ENCODE results near the gene YPEL4. TPM values are rescaled to one million over a fixed set of nuclear protein-coding genes. Genes with fewer than 3 reads are reported as not detected.

YPEL4 gene
- total RNA-seq, 1 experiment from 2014 or later = not detected

DNA sequence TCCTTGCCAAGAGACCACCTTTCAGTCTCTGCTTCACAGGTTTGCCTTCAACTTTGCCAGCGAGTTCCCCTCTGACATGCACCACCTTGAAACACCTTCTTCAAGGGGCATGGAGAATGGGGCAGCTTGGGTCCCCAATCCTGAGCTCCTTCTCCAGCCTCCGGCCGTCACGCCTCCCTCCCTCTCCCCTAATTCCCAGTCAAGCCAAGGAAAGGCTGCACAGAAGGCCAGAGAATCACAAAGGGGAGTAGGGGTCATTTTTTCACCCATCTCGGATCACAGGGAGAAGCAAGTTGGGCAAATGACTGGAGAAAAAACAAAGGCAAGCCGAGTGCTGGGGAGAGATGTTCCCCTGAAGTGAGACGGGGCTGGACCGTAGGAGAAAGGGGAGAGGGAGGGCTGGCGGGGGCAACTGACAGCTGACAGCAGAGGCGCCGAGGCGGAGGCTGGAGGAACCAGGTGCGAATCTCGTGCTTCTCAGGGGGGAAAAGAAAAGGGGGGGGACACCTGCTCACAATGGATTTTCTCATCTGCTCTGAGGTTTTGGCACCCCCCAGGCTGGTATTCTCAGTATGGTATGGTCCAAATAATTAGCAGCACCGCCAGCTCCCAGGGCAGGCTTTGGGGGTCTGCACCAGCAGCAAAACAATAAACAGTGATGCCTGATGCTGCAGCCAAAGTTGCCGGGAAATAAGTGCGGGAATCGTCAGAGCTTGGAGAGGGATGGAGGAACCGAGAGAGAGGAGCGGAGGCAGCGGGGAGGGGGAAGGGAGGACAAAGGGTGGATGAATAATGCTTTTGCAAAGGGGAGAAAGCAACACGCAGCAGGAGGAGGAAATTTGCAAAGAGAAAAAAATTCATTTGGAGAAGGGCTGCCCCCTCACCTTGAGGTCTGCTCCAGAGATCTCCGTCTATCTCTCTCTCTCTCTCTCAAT lies 644 bp downstream of the YPEL4 start:
- Histone ChIP-seq H3K36me3 (ENCODE audit: insufficient read depth, low read length, poor library complexity, severe bottlenecking) (no peaks in the 10 kb centered on the region), H3K4me1 (ENCODE audit: insufficient read depth, low read length, poor library complexity, severe bottlenecking) (peaks cover 45% of the 10 kb centered on the region), H3K27me3 (replicated peaks; ENCODE audit: insufficient read depth, low read depth, low read length, poor library complexity) (peaks cover 19% of the 10 kb centered on the region), H3K4me3 (ENCODE audit: low read depth, low read length, poor library complexity, severe bottlenecking) (peak overlapping the region; percentile 40), H3K27ac (ENCODE audit: low read depth, low read length, poor library complexity, severe bottlenecking) (no peak overlapping the region), H3K9me3 (ENCODE audit: low read depth, low read length, poor library complexity, severe bottlenecking) (no peaks in the 10 kb centered on the region)
- no TSS peak for BruUV-seq (replicated peaks)
- TF ChIP-seq, protein P1, sequence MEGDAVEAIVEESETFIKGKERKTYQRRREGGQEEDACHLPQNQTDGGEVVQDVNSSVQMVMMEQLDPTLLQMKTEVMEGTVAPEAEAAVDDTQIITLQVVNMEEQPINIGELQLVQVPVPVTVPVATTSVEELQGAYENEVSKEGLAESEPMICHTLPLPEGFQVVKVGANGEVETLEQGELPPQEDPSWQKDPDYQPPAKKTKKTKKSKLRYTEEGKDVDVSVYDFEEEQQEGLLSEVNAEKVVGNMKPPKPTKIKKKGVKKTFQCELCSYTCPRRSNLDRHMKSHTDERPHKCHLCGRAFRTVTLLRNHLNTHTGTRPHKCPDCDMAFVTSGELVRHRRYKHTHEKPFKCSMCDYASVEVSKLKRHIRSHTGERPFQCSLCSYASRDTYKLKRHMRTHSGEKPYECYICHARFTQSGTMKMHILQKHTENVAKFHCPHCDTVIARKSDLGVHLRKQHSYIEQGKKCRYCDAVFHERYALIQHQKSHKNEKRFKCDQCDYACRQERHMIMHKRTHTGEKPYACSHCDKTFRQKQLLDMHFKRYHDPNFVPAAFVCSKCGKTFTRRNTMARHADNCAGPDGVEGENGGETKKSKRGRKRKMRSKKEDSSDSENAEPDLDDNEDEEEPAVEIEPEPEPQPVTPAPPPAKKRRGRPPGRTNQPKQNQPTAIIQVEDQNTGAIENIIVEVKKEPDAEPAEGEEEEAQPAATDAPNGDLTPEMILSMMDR (conservative IDR thresholded peaks at IDR 0.05; ENCODE audit: low read depth, low read length) = no peak
- TF ChIP-seq EZH2 (IDR thresholded peaks at IDR 0.05; ENCODE audit: borderline replicate concordance, low read depth, low read length, poor library complexity, severe bottlenecking) = no peak
- DNase-seq (ENCODE audit: low spot score) = peak; percentile 39
- ChIA-PET POLR2A (ENCODE audit: low non-redundant PET) (no interaction called here), CTCF (interaction anchor here (0.6 kb wide), 1 partner anchor 299 kb away, joined by 3 read pairs; no protein-coding TSS in a partner anchor)
- intact Hi-C loops (cut with micrococcal nuclease; ENCODE audit: unreplicated experiment) = loop anchor here (10.0 kb wide), 3 partner anchors 154 to 926 kb away; partner anchors contain the start of genes LPXN and ZFP91

DNA sequence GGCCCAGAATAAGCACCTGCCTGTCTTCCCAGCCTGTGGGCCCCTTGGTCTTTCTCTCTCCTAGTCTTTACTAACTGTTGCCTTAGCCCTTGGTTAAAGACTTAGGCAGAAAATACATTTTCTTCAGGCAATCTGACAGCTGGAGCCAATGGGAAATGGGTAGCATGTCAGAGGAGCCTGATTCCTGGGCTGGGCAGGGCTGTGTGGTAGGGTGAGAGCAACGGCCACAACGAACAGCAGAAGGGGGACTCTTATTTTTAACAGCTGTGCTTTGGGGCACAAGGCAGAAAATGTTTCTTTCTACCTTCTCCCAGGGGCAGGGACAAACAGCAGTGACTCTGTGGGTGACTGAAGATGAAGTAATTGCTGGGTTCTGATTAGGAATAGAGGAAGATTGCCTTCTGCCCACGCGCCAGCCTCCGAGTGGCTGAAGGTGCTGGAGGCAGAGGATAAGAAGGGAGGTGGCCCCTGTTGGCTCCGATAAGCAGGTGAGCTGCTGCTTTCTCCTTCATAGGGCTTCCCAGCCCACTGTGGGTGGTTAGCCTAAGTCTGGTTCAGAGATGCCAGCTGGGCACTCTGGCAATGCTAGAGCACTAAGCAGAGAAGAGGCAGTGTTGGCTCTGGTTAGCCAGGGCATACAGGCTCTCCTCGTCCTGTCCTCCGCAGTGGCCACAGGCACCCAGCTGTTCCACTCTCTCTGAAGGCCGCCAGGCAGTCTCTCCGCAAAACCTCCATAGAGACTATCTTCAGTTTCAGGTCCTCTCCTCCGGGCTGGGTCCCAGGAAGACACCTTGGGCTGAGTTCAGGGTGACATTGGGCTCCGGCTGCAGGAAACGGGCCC lies 1.5 kb downstream of the YPEL4 start:
- TF ChIP-seq EZH2 (IDR thresholded peaks at IDR 0.05; ENCODE audit: borderline replicate concordance, low read depth, low read length, poor library complexity, severe bottlenecking) = no peak
- TF ChIP-seq, protein P1 (conservative IDR thresholded peaks at IDR 0.05; ENCODE audit: low read depth, low read length) = no peak
- DNase-seq (ENCODE audit: low spot score) = peak; percentile 40

GRCh38 chr11:57647372-57647771 lies 2.3 kb downstream of the YPEL4 start:
- Histone ChIP-seq H3K36me3 (ENCODE audit: insufficient read depth, low read length, poor library complexity, severe bottlenecking) (no peaks in the 10 kb centered on the region), H3K4me1 (ENCODE audit: insufficient read depth, low read length, poor library complexity, severe bottlenecking) (peaks cover 45% of the 10 kb centered on the region), H3K27me3 (replicated peaks; ENCODE audit: insufficient read depth, low read depth, low read length, poor library complexity) (peaks cover 19% of the 10 kb centered on the region), H3K27ac (ENCODE audit: low read depth, low read length, poor library complexity, severe bottlenecking) (no peak overlapping the region), H3K9me3 (ENCODE audit: low read depth, low read length, poor library complexity, severe bottlenecking) (no peaks in the 10 kb centered on the region), H3K4me3 (ENCODE audit: low read depth, low read length, poor library complexity, severe bottlenecking) (peak overlapping the region; percentile 40)
- CTCF ChIA-PET = interaction anchor here (0.6 kb wide), 1 partner anchor 132 kb away, joined by 4 read pairs; no protein-coding TSS in a partner anchor
- TF ChIP-seq, protein P1 (conservative IDR thresholded peaks at IDR 0.05; ENCODE audit: low read depth, low read length) = no peak
- TF ChIP-seq EZH2 (IDR thresholded peaks at IDR 0.05; ENCODE audit: borderline replicate concordance, low read depth, low read length, poor library complexity, severe bottlenecking) = no peak
- intact Hi-C loops (cut with micrococcal nuclease; ENCODE audit: unreplicated experiment) = loop anchor here (10.0 kb wide), 3 partner anchors 153 to 927 kb away; partner anchors contain the start of genes LPXN and ZFP91
- no TSS peak for BruUV-seq (replicated peaks)
- POLR2A ChIA-PET (ENCODE audit: low non-redundant PET) = interaction anchor here (0.6 to 1.0 kb wide), 2 partner anchors 53 to 79 kb away, joined by 3 to 5 read pairs; no protein-coding TSS in a partner anchor
- DNase-seq (ENCODE audit: low spot score) = peak; percentile 52

More for the DNA sequence above, 1.5 kb downstream of the YPEL4 start:
- H3K4me1 ChIP-seq (ENCODE audit: insufficient read depth, low read length, poor library complexity, severe bottlenecking) = peaks cover 45% of the 10 kb centered on the region
- no peaks in the 10 kb centered on the region for H3K9me3 ChIP-seq (ENCODE audit: low read depth, low read length, poor library complexity, severe bottlenecking)
- intact Hi-C loops (cut with micrococcal nuclease; ENCODE audit: unreplicated experiment) = loop anchor here (10.0 kb wide), 3 partner anchors 153 to 927 kb away; partner anchors contain the start of genes LPXN and ZFP91
- no TSS peak for BruUV-seq (replicated peaks)
- peaks cover 19% of the 10 kb centered on the region for H3K27me3 ChIP-seq (replicated peaks; ENCODE audit: insufficient read depth, low read depth, low read length, poor library complexity)
- H3K36me3 ChIP-seq (ENCODE audit: insufficient read depth, low read length, poor library complexity, severe bottlenecking) = no peaks in the 10 kb centered on the region
- no peak overlapping the region for H3K27ac ChIP-seq (ENCODE audit: low read depth, low read length, poor library complexity, severe bottlenecking)
- peak overlapping the region; percentile 40 for H3K4me3 ChIP-seq (ENCODE audit: low read depth, low read length, poor library complexity, severe bottlenecking)
- ChIA-PET CTCF (interaction anchor here (0.6 kb wide), 1 partner anchor 298 kb away, joined by 3 read pairs; no protein-coding TSS in a partner anchor), POLR2A (ENCODE audit: low non-redundant PET) (interaction anchor here (1.0 kb wide), 1 partner anchor 80 kb away, joined by 5 read pairs; no protein-coding TSS in a partner anchor)
